ENCODE measurements around the gene URB2.
"Not testable (repeated sequence)": the region's sequence is repeated elsewhere in the genome, so short reads cannot be mapped to it uniquely, and the experiment has no call there.

The URB2 gene

DNA sequence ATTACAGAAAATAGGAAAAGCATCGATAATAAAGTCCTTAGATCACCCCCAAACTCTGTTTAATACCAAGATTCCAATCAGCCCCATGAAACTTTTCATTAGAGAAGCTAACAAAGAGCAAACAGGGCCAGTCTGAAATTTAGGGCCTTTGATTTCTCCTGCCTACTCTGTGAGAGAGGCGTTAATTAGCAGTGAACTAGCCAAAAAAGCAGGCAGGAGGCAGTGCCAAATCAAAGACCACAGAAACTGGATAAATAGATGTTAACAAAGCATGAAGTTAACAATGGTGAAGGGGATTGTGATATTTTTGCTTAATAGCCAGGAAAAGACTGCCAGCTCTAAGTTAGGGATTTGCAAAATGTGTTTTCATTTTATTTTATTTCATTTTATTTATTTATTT, 11.3 kb upstream of the URB2 start:
- peak; percentile 18 for DNase-seq (ENCODE audit: low spot score)

DNA sequence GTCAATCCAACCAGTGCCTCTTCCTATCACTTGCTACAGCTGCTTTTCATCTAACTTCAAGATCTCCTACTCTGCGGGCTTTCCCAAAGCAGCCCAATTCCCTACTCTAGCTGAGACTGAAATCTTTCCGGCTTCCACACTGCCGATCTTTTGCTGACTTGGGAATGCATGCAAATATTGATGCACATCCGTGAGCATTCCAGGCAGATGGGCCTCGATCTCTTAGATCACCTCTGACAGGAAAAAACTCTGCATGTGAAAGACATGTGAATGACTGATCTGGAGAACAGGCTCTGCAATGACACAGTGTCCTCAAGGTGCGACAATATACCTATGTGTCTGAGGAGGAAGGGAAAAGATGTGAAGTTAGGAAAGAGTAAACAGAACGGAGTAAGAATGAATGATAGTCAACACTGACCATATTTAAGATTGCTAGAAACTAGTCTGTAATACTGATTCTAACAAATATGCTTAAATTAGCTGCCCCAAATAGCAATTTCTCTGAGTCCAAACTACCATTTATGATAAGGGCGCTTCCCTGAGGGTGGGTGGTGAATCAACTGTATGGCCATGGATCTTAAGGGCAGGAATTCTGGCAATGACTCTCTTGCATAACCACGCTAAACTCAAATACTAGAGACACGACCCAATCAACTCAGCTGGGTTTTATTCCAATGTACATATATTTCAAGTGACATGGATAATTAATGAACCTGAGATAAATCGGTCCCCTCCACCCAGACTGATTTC, 8.5 kb upstream of the URB2 start:
- DNase-seq (ENCODE audit: low spot score): no peak

GRCh38 chr1:229619002-229619401, 7.0 kb upstream of the URB2 start:
- DNase-seq (ENCODE audit: low spot score): no peak

DNA sequence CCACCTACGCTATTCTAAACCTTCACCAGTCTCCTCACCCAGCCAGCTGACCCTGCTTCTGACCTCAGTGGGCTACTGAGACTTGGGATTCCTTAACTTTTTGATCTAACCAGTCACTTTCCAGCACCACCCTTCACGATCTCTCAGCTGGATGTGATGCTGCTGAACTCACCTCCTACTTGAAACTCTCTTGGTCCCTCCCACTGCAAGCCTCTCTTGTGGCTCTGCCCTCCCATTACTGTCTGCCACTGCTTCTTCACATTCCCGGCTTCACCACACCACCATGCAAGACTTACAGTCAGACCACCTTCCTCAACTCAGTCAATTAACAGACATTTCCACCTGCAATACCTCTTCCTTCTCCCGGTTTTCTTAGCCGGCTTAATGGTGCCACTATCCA, 6.4 kb upstream of the URB2 start:
- no peak for DNase-seq (ENCODE audit: low spot score)

- DNase-seq (ENCODE audit: low spot score): no peak
Observed at GRCh38 chr1:229620876-229621275, 5.2 kb upstream of the URB2 start.

GRCh38 chr1:229621663-229622062, 4.4 kb upstream of the URB2 start:
- DNase-seq (ENCODE audit: low spot score): no peak

GRCh38 chr1:229622641-229623120, 3.4 kb upstream of the URB2 start:
- DNase-seq (ENCODE audit: low spot score): not testable (repeated sequence)

GRCh38 chr1:229623225-229623624, 2.8 kb upstream of the URB2 start:
- no peak for DNase-seq (ENCODE audit: low spot score)

DNA sequence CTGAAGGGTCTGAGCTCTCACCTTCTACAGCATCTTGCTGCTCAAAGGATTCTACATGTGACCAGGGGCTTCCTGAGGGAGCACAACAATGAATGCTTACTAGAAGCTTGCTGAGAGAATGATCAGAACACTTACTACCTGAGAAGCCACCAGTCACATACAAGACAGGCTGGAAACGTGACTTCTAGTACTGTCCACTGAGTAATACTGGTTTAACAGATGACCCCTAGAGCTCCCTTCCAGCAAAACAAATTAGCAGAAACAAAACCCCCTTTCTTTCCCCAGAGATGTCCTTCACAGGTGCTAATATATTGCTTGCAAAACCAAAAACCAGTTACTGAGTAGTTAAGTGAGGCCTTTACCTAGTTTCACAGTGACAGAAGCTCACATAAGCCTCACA, 2.2 kb upstream of the URB2 start:
- DNase-seq (ENCODE audit: low spot score): no peak

- DNase-seq (ENCODE audit: low spot score): no peak
Observed at GRCh38 chr1:229624521-229625070, 1.5 kb upstream of the URB2 start.

GRCh38 chr1:229625071-229625914, 754 bp upstream of the URB2 start:
- peak; percentile 50 for DNase-seq (ENCODE audit: low spot score)

DNA sequence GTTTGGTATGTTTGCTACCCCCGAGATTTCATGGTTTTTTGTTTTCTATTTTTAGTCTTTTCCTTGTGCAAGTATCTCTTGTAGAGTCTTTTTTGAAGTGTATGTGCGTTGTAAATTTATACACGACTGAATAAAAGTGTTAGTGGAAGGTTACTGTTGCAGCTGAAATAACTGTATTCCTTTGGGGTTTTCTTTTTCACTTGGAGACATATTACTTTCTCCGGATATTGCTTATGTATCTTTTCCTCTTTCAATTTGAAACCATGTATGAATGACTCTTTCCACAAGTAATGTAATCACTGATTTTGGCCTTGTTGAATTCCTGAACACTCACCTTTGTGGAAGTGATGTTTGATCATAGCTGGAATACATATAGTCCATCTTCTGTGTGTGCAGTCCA, 956 bp downstream of the URB2 start:
- DNase-seq (ENCODE audit: low spot score): no peak

DNA sequence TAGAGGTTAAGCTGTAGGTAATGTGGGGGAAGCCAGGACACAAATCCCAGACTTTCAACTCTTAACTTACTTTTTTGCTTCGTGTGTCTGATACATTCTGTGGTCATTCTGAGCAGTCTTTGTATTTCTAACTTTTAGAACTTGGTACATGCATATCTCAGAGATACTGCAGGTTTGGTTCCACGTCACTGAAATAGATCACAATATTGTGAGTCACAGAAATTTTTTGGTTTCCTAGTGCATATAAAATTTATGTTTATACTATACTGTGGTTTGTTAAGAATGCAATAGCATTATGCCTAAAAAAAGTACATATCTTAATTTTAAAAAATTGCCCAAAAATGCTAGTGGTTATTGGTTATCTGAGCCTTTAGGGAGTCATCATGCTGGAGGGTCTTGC, 3.2 kb downstream of the URB2 start:
- DNase-seq (ENCODE audit: low spot score): no peak

- DNase-seq (ENCODE audit: low spot score): no peak
Observed at GRCh38 chr1:229631148-229631547, 5.1 kb downstream of the URB2 start.

DNA sequence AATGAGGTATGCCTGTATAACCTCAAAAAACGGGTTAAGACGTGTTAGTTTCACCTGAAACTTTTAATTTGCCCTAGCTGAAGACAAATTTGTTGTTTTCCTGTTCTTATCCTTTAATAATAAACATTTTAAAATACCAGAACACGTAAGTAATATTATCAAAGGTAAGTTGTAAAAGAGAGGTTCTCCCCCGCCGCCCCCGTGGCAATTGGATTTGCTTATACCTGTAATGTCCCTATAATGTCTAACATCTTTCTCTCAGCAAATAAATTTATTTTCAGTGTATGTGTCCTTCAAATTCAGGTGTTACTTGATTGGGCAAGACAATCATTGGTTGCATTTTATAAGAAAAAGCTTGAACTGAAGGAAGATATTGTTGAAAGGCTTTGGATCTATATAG, 5.9 kb downstream of the URB2 start:
- no peak for DNase-seq (ENCODE audit: low spot score)

DNA sequence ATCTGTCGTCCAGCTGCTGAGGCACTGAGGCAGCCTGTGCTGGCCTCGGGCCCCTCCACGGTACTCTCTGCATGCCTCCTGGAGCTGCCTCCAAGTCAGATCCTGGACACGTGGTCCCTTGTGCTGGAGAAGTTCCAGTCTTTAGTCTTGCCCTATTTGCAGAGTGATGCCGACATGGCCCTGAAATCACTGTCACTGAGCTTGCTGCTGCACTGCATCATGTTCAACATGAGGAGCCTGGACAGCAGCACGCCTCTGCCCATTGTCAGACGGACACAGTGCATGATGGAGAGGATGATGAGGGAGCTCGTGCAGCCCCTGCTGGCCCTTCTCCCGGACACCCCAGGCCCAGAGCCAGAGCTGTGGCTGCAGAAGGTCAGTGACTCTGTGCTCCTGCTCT, 10.0 kb downstream of the URB2 start:
- no peak for DNase-seq (ENCODE audit: low spot score)

GRCh38 chr1:229637746-229638145, 11.7 kb downstream of the URB2 start:
- DNase-seq (ENCODE audit: low spot score): no peak

DNA sequence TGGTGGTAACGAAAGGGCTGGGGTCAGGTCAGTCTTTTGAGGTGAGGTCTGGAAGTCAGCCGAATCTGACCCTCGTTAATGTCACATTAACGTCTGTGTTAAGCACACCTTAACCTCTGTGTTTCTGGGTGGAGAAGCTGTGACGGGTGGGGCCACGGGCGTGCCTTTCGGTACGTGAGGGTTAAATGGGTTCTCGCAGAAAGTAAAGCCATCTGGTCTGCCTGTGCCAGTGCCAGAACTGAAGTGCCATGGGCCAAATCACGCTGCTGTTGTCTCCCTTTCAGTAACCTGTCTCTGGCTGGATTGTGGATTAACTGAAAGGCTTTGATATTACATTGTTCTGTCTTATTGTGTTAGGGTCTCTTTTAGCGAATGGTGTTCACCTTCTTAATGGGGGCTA, 14.4 kb downstream of the URB2 start:
- no peak for DNase-seq (ENCODE audit: low spot score)

DNA sequence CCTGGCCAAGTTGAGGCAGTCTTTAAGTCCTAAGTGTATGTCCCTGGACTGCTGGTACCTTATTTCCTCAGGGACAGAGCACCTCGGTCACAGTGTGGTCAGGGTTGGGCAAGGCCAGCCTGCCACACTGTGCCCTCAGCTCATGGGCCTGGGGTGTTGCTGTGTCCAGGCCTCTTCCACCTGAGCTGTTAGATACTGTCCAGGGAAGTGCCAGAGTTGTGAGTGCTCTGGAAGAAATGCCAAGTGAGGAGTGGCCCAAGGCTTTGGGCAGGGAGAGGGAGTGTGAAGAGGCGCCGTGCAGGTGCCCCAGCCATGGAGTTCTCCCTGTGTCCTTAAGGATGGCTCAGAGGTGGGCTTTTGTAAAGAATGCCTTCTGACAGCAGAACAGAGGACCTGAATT, 15.3 kb downstream of the URB2 start:
- no peak for DNase-seq (ENCODE audit: low spot score)

DNA sequence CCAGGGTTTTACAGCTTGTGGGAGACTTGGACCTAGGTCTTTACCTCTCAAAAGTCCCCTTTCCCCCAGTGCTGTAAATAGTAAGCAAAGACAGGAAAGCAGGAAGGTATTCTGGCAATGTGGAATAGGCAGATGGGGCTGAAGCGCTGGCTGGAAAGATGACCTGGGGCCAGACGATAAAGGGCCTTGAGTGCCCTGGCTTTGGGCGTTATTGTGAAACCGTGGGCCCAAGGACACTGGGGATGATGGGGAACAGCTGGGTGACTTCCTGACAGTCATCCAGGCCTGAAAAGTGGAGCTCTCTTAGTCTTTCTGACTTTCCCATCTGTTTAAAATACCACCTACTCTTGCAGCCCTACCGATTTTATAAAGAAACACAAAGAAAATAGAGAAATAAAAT, 16.3 kb downstream of the URB2 start:
- DNase-seq (ENCODE audit: low spot score): no peak

GRCh38 chr1:229642970-229643369, 16.9 kb downstream of the URB2 start:
- DNase-seq (ENCODE audit: low spot score): no peak

GRCh38 chr1:229643996-229644745, 18.1 kb downstream of the URB2 start:
- no peak for DNase-seq (ENCODE audit: low spot score)
